ENCODE data around the gene CXCL3. TPM values are rescaled to one million over a fixed set of nuclear protein-coding genes. Genes with fewer than 3 reads are reported as not detected.

The CXCL3 gene
- total and polyA plus RNA-seq, 9 of the 15 experiments (the other 6 are each of a cell fraction or from before 2014, with no cell fraction given): 2.3 to 8.9 (median 6.1) TPM

DNA sequence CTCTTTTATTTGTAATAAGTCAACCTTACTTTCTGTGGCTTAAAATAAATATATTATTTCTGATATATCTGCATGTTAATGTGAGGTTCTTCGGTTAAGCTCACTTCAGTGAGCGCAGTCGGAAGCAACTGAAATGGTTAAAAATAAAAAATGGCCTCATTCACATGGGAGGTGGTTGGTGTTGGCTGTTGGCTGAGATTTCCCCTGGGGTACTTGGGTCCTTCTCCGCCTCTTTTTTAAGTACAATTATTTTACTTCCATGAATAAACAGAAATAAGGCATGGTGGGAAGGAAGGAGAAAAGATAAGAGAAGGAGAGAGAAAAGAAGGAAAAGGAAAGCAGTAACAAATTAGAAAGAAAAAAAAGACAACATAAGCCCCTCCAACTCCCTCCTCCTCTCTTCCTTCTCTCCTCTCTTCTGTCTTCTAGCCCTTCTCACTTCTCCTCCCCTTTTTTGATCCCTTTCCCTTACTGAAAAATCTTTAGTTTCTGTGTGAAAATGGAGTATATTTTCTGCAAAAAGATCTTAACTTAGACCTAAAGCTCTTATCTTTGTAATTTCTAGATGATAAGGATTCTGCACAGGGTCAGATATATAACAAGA lies 19.7 kb upstream of the CXCL3 start (continued):
- TF ChIP-seq, protein P1, sequence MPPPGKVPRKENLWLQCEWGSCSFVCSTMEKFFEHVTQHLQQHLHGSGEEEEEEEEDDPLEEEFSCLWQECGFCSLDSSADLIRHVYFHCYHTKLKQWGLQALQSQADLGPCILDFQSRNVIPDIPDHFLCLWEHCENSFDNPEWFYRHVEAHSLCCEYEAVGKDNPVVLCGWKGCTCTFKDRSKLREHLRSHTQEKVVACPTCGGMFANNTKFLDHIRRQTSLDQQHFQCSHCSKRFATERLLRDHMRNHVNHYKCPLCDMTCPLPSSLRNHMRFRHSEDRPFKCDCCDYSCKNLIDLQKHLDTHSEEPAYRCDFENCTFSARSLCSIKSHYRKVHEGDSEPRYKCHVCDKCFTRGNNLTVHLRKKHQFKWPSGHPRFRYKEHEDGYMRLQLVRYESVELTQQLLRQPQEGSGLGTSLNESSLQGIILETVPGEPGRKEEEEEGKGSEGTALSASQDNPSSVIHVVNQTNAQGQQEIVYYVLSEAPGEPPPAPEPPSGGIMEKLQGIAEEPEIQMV (tag; conservative IDR thresholded peaks at IDR 0.05; ENCODE audit: low read depth): no peak
- TF ChIP-seq, protein P2, sequence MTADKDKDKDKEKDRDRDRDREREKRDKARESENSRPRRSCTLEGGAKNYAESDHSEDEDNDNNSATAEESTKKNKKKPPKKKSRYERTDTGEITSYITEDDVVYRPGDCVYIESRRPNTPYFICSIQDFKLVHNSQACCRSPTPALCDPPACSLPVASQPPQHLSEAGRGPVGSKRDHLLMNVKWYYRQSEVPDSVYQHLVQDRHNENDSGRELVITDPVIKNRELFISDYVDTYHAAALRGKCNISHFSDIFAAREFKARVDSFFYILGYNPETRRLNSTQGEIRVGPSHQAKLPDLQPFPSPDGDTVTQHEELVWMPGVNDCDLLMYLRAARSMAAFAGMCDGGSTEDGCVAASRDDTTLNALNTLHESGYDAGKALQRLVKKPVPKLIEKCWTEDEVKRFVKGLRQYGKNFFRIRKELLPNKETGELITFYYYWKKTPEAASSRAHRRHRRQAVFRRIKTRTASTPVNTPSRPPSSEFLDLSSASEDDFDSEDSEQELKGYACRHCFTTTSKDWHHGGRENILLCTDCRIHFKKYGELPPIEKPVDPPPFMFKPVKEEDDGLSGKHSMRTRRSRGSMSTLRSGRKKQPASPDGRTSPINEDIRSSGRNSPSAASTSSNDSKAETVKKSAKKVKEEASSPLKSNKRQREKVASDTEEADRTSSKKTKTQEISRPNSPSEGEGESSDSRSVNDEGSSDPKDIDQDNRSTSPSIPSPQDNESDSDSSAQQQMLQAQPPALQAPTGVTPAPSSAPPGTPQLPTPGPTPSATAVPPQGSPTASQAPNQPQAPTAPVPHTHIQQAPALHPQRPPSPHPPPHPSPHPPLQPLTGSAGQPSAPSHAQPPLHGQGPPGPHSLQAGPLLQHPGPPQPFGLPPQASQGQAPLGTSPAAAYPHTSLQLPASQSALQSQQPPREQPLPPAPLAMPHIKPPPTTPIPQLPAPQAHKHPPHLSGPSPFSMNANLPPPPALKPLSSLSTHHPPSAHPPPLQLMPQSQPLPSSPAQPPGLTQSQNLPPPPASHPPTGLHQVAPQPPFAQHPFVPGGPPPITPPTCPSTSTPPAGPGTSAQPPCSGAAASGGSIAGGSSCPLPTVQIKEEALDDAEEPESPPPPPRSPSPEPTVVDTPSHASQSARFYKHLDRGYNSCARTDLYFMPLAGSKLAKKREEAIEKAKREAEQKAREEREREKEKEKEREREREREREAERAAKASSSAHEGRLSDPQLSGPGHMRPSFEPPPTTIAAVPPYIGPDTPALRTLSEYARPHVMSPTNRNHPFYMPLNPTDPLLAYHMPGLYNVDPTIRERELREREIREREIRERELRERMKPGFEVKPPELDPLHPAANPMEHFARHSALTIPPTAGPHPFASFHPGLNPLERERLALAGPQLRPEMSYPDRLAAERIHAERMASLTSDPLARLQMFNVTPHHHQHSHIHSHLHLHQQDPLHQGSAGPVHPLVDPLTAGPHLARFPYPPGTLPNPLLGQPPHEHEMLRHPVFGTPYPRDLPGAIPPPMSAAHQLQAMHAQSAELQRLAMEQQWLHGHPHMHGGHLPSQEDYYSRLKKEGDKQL (CRISPR knock-in tag; IDR thresholded peaks at IDR 0.05; ENCODE audit: borderline replicate concordance): no peak
- TF ChIP-seq, protein P3, sequence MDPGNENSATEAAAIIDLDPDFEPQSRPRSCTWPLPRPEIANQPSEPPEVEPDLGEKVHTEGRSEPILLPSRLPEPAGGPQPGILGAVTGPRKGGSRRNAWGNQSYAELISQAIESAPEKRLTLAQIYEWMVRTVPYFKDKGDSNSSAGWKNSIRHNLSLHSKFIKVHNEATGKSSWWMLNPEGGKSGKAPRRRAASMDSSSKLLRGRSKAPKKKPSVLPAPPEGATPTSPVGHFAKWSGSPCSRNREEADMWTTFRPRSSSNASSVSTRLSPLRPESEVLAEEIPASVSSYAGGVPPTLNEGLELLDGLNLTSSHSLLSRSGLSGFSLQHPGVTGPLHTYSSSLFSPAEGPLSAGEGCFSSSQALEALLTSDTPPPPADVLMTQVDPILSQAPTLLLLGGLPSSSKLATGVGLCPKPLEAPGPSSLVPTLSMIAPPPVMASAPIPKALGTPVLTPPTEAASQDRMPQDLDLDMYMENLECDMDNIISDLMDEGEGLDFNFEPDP (CRISPR knock-in tag; IDR thresholded peaks at IDR 0.05): no peak
- TF ChIP-seq, protein P4, sequence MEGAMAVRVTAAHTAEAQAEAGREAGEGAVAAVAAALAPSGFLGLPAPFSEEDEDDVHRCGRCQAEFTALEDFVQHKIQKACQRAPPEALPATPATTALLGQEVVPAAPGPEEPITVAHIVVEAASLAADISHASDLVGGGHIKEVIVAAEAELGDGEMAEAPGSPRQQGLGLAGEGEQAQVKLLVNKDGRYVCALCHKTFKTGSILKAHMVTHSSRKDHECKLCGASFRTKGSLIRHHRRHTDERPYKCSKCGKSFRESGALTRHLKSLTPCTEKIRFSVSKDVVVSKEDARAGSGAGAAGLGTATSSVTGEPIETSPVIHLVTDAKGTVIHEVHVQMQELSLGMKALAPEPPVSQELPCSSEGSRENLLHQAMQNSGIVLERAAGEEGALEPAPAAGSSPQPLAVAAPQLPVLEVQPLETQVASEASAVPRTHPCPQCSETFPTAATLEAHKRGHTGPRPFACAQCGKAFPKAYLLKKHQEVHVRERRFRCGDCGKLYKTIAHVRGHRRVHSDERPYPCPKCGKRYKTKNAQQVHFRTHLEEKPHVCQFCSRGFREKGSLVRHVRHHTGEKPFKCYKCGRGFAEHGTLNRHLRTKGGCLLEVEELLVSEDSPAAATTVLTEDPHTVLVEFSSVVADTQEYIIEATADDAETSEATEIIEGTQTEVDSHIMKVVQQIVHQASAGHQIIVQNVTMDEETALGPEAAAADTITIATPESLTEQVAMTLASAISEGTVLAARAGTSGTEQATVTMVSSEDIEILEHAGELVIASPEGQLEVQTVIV (CRISPR knock-in tag; IDR thresholded peaks at IDR 0.05; ENCODE audit: borderline replicate concordance): no peak
- no peak for TF ChIP-seq BCL6 (CRISPR knock-in tag; IDR thresholded peaks at IDR 0.05)
- TF ChIP-seq PTTG1 (tag; IDR thresholded peaks at IDR 0.05; ENCODE audit: low read depth): peak; percentile 48; the same call in 1 of the 2 replicates
- 0 out of 2 replicates have a peak, but pooled peaks have one; percentile 42 for TF ChIP-seq ILK (tag; IDR thresholded peaks at IDR 0.05; ENCODE audit: borderline replicate concordance, low read depth)
- TF ChIP-seq POU5F1 (IDR thresholded peaks at IDR 0.05; ENCODE audit: borderline replicate concordance, low read depth, low read length, partially characterized antibody): no peak
- peak; percentile 26; the same call in 1 of the 2 replicates for TF ChIP-seq BRD4 (IDR thresholded peaks at IDR 0.05)
- peak; percentile 4; the same call in 1 of the 2 replicates for TF ChIP-seq GTF2E2 (tag; IDR thresholded peaks at IDR 0.05)
- TF ChIP-seq CCAR2 (IDR thresholded peaks at IDR 0.05; ENCODE audit: low read depth, low read length): no peak
- no peak for TF ChIP-seq GATAD2A (IDR thresholded peaks at IDR 0.05)
- TF ChIP-seq SMAD3 (CRISPR knock-in tag; conservative IDR thresholded peaks at IDR 0.05): 0 out of 2 replicates have a peak, but pooled peaks have one; percentile 2
- no peak for TF ChIP-seq KAT2B (IDR thresholded peaks at IDR 0.05; ENCODE audit: low read depth, low read length)
- no peak for TF ChIP-seq NFIC (IDR thresholded peaks at IDR 0.05)
- no peak for TF ChIP-seq NFATC3 (IDR thresholded peaks at IDR 0.05)

Measured in K562 (cell line).